Pancreas (tissue), 10 donors: ENCODE measurements around the gene UNG. TPM values are rescaled to one million over a fixed set of nuclear protein-coding genes. Genes with fewer than 3 reads are reported as not detected.

Source experiments
- ATAC-seq, 4 donors: fragments of 200-7000 bp; cut with Tn5 transposase; one replicate each; pipeline versions ENCODE4 v1.8.0 to v1.9.1; 2020; ENCODE audit warnings: mild to moderate bottlenecking in 4 of 4, moderate library complexity in 4 of 4
- DNase-seq, 6 donors: peaks; one replicate each; pipeline ENCODE4 v3.0.0-alpha.2; 2020
- FAIRE-seq: peaks from 2 replicates; lab custom pipeline; 2012; peaks lifted over from hg19 to GRCh38; lab: Jason Lieb, UNC
- H3K27ac ChIP-seq, 4 donors: fragments of 200-600 bp; sonication (generic); 1 replicate in 3 of 4; 2 replicates in 1 of 4; pipeline versions ENCODE4 v1.5.0 to v1.8.0; 2020
- H3K27me3 ChIP-seq, 4 donors: fragments of 200-600 bp; one replicate each; pipeline ENCODE4 v1.8.0; 2021
- H3K36me3 ChIP-seq, 3 donors: fragments of 200-600 bp; sonication (generic) in 1 of 3; one replicate each; pipeline versions ENCODE4 v1.5.0 to v1.8.0; 2020 to 2021
- H3K4me1 ChIP-seq, 3 donors: fragments of 200-600 bp; one replicate each; pipeline ENCODE4 v1.8.0; 2021
- H3K4me3 ChIP-seq, 4 donors: fragments of 200-600 bp; sonication (generic) in 2 of 4; one replicate each; pipeline versions ENCODE4 v1.5.0 to v1.8.0; 2020 to 2021
- H3K9me3 ChIP-seq, 4 donors: fragments of 200-600 bp; one replicate each; pipeline ENCODE4 v1.8.0; 2021
- WGBS, 2 donors: extraction: QIAGEN DNeasy Blood & Tissue Kit; methylation state at CpG; one replicate each; pipeline ENCODE4 v1.1.7; 2013; 5-methylcytosine and 5-hydroxymethylcytosine counted together
- intact Hi-C, 3 donors: fragments of 100-400 bp; cut with DNase I; formaldehyde crosslinking; loops; one replicate each; pipeline versions ENCODE4 v1.11.1 to v1.14.2; 2022
- polyA plus RNA-seq, 2 donors: library from polyadenylated mRNA; stranded (reverse); fragments of 200-250 nt; gene quantifications; one replicate each; pipeline ENCODE4 v1.2.3, GENCODE V29; 2013
- total RNA-seq, 6 donors: library from RNA; stranded (reverse); fragmentation: NEBNext Ultra II Directional in 4 of 6; extraction: Animal tissue kit (Norgen Biotek cat#: 25700) in 4 of 6; gene quantifications; one replicate each; pipeline versions ENCODE4 v1.2.1 to v1.2.4, GENCODE V29; 2021 to 2023
- TF ChIP-seq, protein P1 (sequence below), 4 donors: fragments of 200-600 bp; sonication (generic) in 3 of 4; IDR thresholded peaks; one replicate each; pipeline versions ENCODE4 v1.5.0 to v1.8.0; 2021; ENCODE audit warnings: antibody characterized with exemption in 4 of 4
- donor health status: healthy with polysubstance abuse.
- donor health status: DM: no; HTN: no; CAD: no; lungs with moderate emphysema.
- donor health status: DM: no; HTN: no; CAD: no.
- donor health status: control.
- donor health status: control.
- donor health status: Bipolar disorder and iron deficiency.
- donor health status: DM: yes; HTN: yes; CAD: no.
- donor health status: DM: no; HTN: no; CAD: no.
- donor health status: DM: no; HTN: no; CAD: no.
- donor health status: DM: yes; HTN: yes; CAD: no.

UNG gene
- total and polyA plus RNA-seq, 8 donors: 5.1 to 15.8 (median 8.3) TPM

DNA sequence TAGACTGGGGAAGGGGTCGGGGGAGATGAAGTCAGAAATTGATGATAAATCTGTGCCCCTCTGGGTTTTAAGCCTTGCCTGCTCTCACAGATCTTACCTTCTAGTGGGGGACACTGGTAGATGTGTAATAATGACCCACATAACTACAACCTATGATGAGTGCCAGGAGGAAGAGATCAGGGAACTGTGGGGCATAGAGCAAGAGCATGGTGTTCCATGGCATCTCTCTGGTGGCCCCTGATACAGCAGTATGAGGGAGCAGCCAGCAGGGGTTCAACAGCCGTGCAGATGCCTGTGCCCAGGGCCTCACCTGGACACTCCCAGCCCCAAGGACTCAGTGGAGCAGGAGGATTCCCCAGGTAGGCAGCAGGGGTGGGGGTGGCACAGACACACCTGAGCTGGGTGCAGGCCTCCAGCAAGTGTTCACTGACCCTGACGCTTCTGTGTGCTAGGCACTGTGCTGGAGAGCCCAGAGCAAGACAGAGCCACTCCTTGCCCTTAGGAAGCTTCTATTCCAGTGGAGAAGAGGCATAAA is 24.0 kb downstream of the UNG start:
- Histone ChIP-seq H3K9me3 (no peaks in the 10 kb centered on the region), H3K4me3 (no peak overlapping the region), H3K27me3 (no peaks in the 10 kb centered on the region), H3K36me3 (no peaks in the 10 kb centered on the region), H3K27ac (no peak overlapping the region), H3K4me1 (peaks cover 14 to 33% (median 28%) of the 10 kb centered on the region in 3 donors)
- TF ChIP-seq, protein P1, sequence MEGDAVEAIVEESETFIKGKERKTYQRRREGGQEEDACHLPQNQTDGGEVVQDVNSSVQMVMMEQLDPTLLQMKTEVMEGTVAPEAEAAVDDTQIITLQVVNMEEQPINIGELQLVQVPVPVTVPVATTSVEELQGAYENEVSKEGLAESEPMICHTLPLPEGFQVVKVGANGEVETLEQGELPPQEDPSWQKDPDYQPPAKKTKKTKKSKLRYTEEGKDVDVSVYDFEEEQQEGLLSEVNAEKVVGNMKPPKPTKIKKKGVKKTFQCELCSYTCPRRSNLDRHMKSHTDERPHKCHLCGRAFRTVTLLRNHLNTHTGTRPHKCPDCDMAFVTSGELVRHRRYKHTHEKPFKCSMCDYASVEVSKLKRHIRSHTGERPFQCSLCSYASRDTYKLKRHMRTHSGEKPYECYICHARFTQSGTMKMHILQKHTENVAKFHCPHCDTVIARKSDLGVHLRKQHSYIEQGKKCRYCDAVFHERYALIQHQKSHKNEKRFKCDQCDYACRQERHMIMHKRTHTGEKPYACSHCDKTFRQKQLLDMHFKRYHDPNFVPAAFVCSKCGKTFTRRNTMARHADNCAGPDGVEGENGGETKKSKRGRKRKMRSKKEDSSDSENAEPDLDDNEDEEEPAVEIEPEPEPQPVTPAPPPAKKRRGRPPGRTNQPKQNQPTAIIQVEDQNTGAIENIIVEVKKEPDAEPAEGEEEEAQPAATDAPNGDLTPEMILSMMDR (IDR thresholded peaks at IDR 0.05): no peak
- FAIRE-seq: no peak
- 93 to 95% methylated on average over 3 of the region's 3 CpGs for WGBS, 2 donors
- no peak for ATAC-seq
- peak in 1 of 6 donors; percentile 37 for DNase-seq
- intact Hi-C loops: no loop called here

DNA sequence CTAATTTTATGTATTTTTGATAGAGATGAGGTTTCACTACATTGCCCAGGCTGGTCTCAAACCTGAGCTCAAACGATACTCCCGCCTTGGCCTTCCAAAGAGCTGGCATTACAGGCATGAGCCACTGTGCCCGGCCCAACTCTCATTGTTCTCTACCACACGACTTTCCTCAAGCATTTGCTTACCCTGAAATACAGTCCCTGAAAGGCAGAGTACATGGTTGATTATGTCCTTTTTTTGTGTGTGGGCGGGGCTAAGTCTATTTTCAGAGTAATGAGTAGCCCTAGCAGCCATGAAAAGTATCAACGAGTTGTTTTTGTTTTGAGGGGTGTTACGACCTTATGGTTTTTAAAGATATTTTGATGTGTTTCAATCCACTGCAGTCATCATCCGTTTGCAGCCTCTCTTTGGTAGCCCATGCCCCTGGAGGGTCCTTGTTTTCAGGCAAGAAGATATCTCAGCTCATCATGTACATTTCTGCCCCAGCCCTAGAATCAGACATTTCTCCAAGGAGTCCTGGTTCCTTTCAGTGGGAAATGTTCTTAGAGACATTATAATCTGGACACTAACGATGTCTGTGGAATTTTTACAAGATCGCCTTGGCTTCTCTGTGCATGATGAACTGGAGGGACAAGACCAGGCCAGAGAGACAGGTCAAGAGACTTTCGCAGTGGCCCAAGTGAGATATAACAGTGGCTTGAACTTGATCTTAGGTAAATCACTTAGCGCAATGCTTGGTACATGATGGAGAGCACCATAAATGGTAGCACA is 27.7 kb downstream of the UNG start:
- no peaks in the 10 kb centered on the region for H3K9me3 ChIP-seq
- no peaks in the 10 kb centered on the region for H3K36me3 ChIP-seq
- TF ChIP-seq, protein P1 (IDR thresholded peaks at IDR 0.05): no peak
- ATAC-seq: no peak
- H3K4me1 ChIP-seq: peaks cover 0 to under 1% (median 0%) of the 10 kb centered on the region in 3 donors
- H3K27ac ChIP-seq: no peak overlapping the region
- no peak overlapping the region for H3K4me3 ChIP-seq
- no peaks in the 10 kb centered on the region for H3K27me3 ChIP-seq
- intact Hi-C loops: no loop called here
- DNase-seq: no peak
- WGBS, 2 donors: 86% methylated on average over 12 of the region's 12 CpGs
- FAIRE-seq: no peak

DNA sequence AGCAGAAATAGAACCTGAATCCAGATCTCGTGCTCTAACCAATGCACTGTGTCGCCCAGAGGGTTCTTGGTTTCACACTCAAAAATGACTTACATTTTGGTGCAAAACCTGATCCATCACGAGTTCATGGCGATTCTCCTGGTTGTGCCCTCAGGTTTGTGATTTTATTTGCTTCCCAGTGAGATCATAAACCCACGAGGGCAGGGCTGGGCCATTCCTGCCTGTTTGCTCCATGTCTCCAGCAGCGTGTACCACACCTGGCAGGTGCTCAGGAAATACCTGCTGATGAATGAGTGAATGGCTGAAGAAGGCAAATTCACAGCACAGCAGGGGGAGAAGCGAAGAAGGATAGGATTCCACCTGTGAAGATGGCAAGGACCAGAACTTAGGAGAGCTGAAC is 28.4 kb downstream of the UNG start:
- H3K4me3 ChIP-seq: no peak overlapping the region
- no peak overlapping the region for H3K27ac ChIP-seq
- FAIRE-seq (no peak), DNase-seq (no peak), ATAC-seq (peak in 2 of 4 donors; percentile 24 to 37)
- no peaks in the 10 kb centered on the region for H3K27me3 ChIP-seq
- intact Hi-C loops: no loop called here
- peaks cover 0 to 2% (median 0%) of the 10 kb centered on the region in 3 donors for H3K4me1 ChIP-seq
- WGBS, 2 donors: 64 to 67% methylated on average over 7 of the region's 7 CpGs
- TF ChIP-seq, protein P1 (IDR thresholded peaks at IDR 0.05): no peak
- H3K9me3 ChIP-seq: no peaks in the 10 kb centered on the region
- H3K36me3 ChIP-seq: no peaks in the 10 kb centered on the region

DNA sequence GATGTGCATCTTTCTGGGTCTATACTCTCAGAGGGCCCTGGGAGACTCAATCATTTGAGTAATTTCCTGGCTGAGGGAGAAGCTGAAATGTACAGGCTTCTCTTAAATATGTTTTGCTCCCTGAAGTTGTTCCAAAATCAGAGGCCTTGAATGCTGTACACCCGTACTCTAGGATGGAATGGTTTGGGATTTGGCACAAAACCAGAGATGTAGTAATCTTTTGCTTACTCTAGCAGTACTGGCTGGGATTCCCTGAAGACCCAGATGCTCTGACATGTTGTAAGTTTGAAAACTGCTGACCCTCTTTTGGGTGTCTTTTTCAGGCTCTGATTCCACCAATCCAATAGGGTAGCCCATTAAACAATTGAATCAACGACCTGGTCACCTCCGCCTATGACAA is 29.4 kb downstream of the UNG start:
- no peak overlapping the region for H3K27ac ChIP-seq
- no peaks in the 10 kb centered on the region for H3K9me3 ChIP-seq
- no peak for ATAC-seq
- H3K4me1 ChIP-seq: peaks cover 0 to 9% (median 0%) of the 10 kb centered on the region in 3 donors
- WGBS, 2 donors: 62 to 63% methylated on average over 3 of the region's 3 CpGs
- intact Hi-C loops: no loop called here
- H3K36me3 ChIP-seq: no peaks in the 10 kb centered on the region
- FAIRE-seq: no peak
- no peak overlapping the region for H3K4me3 ChIP-seq
- DNase-seq: no peak
- TF ChIP-seq, protein P1 (IDR thresholded peaks at IDR 0.05): no peak
- H3K27me3 ChIP-seq: no peaks in the 10 kb centered on the region
